GM21367 (cell line): ENCODE data around the gene AFAP1.
"Not testable (repeated sequence)": the region's sequence is repeated elsewhere in the genome, so short reads cannot be mapped to it uniquely, and the experiment has no call there.

Source experiments
- ATAC-seq: cut with Tn5 transposase; IDR thresholded peaks from one replicate; pipeline ENCODE4 v1.9.1; 2021; ENCODE audit not compliant: unreplicated experiment

AFAP1 gene

GRCh38 chr4:7918981-7919380, 20.7 kb downstream of the AFAP1 start:
- no peak for ATAC-seq

- ATAC-seq = not testable (repeated sequence)
These were observed 21.5 kb downstream of the AFAP1 start for GRCh38 chr4:7918187-7918586.

GRCh38 chr4:7917669-7918068, 22.0 kb downstream of the AFAP1 start:
- ATAC-seq = no peak

GRCh38 chr4:7915875-7916242, 23.8 kb downstream of the AFAP1 start:
- ATAC-seq = no peak

- no peak for ATAC-seq
These were observed 26.8 kb downstream of the AFAP1 start for GRCh38 chr4:7912826-7913225.

GRCh38 chr4:7910952-7911578, 28.6 kb downstream of the AFAP1 start:
- no peak for ATAC-seq

- no peak for ATAC-seq
These were observed 29.3 kb downstream of the AFAP1 start for GRCh38 chr4:7910263-7910896.

- ATAC-seq = no peak
These were observed 30.0 kb downstream of the AFAP1 start for GRCh38 chr4:7909463-7910262.

GRCh38 chr4:7908668-7909067, 31.0 kb downstream of the AFAP1 start:
- no peak for ATAC-seq

- ATAC-seq = no peak
These were observed 32.5 kb downstream of the AFAP1 start for GRCh38 chr4:7907142-7907541.

GRCh38 chr4:7906171-7906701, 33.4 kb downstream of the AFAP1 start:
- no peak for ATAC-seq

GRCh38 chr4:7904952-7905915, 34.4 kb downstream of the AFAP1 start:
- ATAC-seq = no peak

GRCh38 chr4:7903791-7904516, 35.7 kb downstream of the AFAP1 start:
- ATAC-seq = no peak

- ATAC-seq = no peak
These were observed 36.8 kb downstream of the AFAP1 start for GRCh38 chr4:7902826-7903225.

GRCh38 chr4:7902101-7902553, 37.5 kb downstream of the AFAP1 start:
- no peak for ATAC-seq

GRCh38 chr4:7901311-7901885, 38.3 kb downstream of the AFAP1 start:
- no peak for ATAC-seq

- no peak for ATAC-seq
These were observed 39.2 kb downstream of the AFAP1 start for GRCh38 chr4:7900334-7900909.

GRCh38 chr4:7899184-7899869, 40.3 kb downstream of the AFAP1 start:
- no peak for ATAC-seq

GRCh38 chr4:7898385-7898784, 41.3 kb downstream of the AFAP1 start:
- no peak for ATAC-seq
